GM18508 (cell line): Measurements from ENCODE around the gene RIPK3.
"Not testable (repeated sequence)": the region's sequence is repeated elsewhere in the genome, so short reads cannot be mapped to it uniquely, and the experiment has no call there.

Experiments used
- ATAC-seq: cut with Tn5 transposase; IDR thresholded peaks from one replicate; pipeline ENCODE4 v1.9.1; 2021; ENCODE audit warnings: moderate number of reproducible peaks; ENCODE audit not compliant: insufficient read depth, unreplicated experiment

RIPK3 gene

DNA sequence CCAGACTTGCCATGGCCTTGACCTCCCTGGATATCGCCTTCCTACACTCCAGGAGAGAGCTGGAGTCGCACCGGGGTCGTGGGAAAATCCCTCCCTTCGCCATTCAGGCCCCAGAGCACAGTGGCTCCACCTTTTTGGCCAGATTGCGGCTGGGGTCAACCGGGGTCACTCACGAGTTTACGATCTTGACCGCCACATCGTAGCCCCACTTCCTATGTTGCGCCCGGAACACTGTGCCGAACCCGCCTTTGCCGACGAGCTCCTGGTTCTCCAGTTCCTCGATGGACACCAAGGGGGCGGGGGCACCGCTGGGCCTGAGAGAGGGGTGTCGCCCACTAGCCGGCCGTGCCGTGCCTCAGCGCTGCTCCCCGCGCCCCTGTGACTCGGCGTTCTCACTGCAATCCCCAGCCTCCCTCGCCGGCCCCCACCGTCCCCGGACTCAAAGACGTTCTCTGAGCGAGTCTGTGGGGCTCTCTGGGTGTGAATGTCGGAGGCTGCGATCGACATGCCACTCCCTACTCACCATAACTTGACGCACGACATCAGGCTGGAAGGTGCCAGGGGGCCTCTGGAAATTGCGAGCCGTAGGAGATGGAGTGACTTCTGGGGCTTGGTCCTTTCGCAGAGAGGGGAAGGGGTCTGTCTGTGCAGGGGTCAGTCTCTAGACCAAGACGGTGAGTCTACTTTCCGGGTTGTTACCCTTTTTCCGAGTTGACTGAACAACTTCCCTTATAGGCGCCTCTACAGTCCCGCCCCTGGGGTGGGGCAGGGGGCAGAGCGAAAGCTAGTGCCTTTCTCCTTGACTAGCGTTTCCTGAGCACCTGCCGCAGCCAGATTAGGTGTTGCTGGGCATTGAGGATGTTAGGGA lies at the start of gene RIPK3:
Gene RIPK3 (minus strand): TSS at position 708 of the 868 bp plus-strand sequence. CDS start 165 bp downstream, at position 543.
- ATAC-seq, result no peak

DNA sequence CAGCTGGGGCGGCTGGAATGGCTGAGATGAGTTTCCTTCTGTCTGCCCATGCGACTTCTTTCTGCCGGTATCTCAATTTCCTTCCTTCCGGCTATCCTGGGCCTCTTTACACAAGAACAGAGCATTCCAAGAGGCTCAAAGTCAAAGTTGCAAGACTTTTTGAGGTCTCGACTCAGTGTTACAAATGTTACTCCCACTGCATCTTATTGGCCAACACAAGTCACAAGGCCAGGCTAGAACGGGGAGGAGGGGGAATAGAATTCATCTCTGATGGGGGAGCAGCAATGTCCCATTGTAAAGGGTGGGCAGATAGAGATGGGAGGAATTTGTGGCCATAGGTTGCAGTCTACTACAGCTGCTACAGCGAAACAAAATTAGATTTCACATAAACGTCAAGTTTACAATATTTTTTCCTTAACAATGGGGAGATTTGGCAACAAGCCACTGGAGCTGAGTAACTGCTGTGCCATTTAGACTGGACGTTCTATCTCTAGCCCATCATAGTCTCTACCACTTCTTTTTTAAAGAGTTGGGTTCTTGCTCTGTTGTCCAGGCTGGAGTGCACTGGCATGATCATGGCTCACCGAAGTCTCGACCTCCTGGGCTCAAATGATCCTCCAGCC lies 49.5 kb upstream of the RIPK3 start:
- no peak for ATAC-seq

DNA sequence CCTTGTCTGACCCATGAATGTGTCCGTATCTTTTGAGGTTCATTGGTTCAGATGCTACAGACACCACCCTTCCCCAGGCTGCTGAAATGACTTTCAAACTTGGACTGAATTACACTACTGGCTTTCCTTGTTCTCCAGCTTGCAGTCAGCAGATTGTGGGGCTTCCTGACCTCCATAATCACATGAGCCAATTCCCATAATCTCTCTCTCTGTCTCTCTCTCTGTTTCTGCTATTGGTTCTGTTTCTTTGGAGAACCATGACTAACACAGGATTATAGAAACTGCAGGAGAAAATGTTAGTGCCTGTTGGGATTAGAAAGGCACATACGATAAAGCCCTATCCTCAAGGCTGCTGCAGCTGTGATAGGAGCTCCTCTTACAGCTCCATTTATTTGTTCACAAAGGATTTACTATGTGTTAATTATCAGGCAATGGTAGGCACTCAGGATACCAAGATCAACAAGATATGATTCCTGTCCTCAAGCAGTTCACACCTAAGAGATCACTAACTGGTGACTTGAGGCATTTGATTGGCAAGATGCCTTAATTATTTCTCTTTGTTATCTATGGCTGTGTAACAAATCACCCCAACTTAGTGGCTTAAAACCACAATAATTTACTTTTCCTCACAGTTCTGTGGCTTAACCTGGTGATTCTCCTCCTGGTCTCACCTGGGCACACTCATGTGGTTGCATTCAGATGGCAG lies 48.8 kb upstream of the RIPK3 start:
- ATAC-seq, result no peak

DNA sequence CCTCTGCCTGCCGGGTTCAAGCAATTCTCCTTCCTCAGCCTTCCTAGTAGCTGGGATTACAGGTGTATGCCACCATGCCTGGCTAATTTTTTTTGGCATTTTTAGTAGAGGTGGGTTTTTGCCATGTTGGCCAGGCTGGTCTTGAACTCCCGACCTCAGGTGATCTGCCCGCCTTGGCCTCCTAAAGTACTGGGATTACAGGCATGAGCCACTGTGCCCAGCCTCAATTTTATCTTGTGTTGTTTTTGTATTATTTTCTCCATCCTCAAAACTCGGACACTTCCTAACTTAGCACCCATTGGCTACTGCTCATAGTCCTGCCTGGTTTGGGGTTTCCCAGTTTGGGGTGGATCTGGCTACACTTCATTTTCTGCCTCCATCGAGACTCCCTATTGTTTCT lies 47.8 kb upstream of the RIPK3 start:
- not testable (repeated sequence) for ATAC-seq

DNA sequence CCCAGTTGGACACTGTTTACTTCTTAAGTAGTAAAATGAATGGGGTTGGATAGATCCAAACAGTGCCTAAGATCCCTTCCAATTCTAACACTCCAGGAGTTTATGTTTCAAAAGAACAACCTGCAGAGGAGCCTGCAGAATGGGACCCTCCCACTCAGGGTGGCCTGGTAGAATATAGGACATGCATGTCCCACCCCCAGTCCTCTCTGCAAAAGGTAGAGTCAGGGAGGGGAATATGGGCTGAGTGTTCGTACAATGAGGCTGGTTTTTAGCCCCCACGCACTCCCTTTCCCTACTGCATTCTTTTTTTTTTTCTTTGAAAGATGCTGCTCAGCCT lies 47.2 kb upstream of the RIPK3 start:
- ATAC-seq, result no peak

DNA sequence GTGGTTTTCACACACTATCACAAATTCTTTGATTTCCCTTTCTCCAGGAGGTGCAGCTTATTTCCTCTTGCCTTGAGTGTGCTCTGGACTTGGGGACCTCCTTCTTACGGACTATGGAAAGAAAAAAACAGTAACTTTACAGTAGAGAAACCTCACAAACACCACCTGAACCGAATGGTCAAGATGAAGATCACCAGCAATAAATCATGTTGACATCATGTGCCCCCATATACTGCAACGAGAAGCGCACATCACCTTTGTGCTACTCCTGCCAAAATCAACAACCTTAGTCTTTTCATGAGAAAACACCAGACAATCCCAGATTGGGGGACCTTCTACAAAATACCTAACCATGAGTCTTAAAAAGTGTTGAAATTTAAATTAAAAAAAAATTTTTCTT lies 45.7 kb upstream of the RIPK3 start:
- no peak for ATAC-seq

DNA sequence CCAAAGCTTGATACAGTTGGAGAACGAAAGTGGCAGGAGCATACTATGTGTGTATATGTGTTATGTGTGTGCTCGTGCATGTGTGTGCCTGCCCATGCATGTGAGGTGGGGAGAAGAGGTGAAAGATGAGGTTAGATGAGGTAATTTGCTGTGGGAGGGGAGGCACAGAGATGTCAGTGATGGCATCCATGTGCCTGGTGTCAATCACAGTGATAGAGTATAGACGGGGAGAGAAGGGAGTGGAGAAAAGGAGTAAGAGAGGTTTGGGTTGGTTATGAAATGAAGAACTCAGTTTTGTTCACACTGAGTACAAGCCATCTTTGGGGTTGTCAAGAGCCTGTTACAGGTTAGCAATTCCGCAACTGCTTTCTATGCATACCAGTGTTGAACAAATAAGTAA lies 44.4 kb upstream of the RIPK3 start:
- no peak for ATAC-seq

DNA sequence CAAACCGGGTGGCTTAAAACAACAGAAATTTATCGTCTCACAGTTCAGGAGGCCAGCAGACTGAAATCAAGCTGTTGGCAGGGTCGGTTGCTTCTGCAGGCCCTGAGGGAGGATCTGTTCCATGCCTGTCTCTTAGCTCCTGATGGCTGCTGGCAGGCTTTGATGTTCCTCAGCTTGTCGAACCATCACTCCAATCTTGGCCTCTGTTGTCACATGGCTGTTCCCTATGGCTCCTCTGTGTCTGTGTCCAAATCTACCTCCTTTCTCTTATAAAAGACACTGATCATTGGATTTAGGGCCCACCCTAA lies 42.2 kb upstream of the RIPK3 start:
- no peak for ATAC-seq

DNA sequence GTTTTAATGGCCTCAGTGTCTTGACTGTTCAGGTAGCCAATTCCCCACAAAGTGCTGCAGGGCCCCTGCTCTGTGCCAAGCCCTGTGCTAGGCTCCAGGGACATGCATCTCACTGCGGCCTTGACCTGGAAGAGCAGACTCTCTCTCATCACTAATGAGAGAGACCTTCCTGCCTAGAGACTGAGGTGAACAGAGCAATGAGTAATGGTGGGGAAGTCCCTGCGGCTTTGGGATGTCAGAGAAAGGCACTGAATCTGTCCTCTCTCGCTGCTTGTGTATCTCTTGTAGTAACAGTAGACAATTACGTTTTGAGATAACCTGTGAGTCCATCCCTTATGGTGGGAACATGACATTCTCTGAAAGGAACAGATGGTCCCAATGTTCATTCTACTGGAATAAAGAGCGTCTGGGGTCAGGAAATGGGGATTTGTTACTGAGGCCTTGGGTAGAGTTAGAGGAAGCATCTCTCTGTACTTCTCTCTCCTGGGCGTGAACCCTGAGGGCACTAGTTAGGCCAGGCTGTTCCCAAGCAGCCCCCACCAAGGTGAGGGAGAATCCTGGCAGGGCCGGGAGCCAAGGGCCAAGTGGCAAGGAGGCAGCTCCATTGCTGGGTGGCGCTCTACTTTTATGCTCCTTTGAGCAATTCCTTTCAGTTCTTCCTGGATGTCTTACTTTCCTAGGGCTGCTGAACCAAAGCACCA lies 41.7 kb upstream of the RIPK3 start:
- ATAC-seq, result no peak

DNA sequence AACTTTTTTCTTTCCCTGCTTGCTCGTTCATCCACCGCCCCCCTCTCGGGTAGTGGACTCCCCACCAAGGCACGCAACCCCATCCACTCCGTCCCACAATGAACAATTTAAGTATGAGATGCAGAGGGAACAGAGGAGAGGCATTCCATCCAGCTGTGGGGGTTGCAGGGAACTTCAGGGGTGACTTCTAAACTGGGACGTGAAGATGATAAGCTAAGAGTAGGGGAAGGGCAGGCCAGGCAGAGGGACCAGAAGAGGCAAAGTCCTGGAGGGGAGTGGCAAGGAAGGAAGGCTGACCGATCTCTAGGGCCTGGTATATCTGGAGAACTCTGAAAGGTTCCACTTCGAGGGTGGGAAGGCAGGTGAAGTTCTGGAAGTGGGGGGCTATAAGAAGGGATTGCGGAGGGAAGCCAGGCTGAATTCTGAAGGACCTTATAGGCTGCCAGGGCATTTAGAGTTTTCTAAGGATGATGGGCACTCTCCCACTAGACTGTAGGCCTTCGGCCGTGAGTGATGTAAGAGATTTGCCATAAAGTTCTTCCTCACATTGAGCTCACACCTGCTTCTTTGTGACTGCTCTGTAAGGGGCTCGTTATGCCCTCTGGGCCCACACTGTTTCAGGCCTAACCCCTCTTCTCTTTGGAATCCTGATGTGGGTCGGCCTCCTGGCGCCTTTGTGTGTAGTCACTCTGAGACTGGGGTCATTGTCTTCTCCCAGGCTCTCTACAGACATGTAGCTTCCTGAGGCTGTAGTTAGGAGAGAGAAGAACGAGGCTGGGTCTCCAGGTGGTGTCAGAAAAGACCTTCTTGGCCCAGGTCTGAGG lies 40.3 kb upstream of the RIPK3 start:
- ATAC-seq, result no peak

DNA sequence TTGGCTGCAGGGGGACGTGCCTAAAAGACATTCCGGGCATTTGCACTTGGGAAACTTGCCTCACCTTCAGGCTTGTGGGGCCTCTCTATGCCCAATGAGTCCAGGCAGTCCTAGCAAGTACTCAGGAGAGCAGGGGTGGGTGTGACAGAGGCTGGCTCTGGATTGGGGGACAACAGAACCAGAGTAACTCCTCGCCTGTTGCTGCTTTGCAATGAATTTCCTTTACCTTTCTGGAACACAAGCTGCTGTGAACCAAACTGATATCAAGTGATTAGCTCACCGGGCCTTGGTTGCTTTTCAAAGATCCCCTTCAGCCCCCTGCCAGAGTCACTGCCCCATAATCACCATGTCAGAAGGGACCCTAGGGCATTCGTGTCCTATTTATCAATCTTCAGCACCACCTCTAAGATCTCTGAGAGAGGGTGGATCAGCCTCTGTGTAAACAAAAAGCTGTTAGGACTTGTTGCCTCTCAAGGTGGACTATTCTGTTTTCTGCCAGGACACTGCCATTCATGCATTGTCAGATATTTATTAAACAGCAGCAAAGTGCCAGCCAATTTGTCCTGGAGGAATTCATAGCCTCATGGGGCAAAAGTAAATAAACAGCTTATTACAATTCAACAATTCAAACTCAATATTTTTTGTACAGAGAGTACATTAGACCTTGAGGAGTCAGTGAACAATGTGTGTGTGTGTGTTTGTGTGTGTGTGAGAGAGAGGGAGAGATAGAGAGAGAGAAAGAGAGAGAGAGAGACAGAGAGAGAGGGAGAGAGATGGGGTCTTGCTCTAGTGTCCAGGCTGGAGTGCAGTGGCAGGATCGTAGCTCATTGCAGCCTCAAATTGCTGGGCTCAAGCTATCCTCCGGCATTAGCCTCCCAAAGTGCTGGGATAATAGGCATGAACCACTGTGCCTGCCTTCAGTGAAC lies 39.5 kb upstream of the RIPK3 start:
- no peak for ATAC-seq

DNA sequence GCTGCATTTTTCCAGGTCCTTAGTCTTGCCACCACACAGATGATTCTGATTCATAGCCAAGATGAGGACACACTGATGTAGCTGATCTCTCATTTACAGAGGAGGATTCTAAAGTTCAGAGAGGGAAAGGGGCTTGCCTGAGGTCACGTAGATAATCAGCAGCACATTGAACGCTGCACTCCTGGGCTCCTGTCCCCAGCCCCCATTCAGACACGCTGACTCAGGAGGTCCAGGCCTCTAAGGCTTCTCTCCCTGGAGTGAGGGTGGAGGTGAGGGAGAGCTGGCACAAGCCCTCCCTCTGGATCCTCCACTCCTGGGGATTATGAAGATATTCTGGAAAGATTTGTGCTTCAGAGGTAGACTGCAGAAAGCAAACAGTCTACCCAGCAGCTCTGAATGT lies 38.5 kb upstream of the RIPK3 start:
- no peak for ATAC-seq

DNA sequence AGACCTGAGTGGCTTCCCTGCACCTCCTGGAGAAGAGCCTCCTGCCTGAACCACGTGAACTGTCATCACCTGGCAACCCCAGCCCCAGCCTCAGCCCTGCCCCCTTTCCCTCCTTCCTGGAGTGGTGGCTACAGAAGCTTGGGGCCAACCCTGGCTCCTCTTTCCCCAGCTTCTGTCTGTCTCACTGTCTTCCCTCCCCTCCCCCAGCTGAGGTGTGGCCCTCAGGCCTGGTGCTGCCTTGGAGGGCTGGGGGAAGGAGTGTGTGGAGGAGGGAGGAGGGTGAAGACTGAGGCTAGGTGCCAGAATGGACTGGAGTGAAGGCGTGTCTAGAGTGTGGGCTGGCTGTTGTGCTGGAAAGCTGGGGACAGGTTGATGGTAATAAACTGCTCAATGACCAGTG lies 37.9 kb upstream of the RIPK3 start:
- ATAC-seq, result no peak

DNA sequence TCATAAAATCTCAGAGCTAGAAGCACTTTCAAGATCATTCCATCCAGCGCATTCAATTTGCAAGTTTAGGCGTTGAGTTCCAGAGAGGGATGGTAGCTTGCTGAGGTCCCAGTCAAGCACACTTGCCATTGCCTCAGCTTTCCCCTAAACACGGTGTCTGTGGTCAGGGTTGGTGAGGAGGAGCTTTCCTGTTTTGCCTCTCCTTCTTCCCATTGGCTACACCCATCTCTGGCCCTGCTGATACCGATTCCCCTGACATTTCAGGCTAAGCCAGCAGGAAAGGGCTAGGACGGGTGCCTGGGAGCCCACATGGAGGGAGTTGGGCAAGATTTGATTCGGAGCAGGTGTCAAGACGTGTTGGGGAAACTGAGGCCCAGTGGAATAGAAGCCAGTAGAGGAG lies 37.3 kb upstream of the RIPK3 start:
- ATAC-seq, result no peak

DNA sequence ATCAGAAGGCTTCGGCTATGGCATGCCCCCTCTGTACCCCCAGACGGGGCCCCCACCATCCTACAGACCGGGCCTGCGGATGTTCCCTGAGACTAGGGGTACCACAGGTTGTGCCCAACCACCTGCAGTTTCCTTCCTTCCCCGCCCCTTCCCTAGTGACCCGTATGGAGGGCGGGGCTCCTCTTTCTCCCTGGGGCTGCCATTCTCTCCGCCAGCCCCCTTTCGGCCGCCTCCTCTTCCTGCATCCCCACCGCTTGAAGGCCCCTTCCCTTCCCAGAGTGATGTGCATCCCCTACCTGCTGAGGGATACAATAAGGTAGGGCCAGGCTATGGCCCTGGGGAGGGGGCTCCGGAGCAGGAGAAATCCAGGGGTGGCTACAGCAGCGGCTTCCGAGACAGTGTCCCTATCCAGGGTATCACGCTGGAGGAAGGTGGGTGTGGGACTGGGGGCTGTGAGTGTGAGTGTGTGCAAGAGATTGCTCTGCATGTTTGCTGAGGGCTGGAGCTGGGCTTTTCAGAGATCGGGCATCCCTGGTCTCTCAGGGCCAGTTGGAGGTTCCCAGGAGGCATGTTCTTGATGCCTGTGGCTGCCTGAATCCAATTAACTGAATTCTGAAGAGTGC lies 36.8 kb upstream of the RIPK3 start:
- ATAC-seq, result no peak

DNA sequence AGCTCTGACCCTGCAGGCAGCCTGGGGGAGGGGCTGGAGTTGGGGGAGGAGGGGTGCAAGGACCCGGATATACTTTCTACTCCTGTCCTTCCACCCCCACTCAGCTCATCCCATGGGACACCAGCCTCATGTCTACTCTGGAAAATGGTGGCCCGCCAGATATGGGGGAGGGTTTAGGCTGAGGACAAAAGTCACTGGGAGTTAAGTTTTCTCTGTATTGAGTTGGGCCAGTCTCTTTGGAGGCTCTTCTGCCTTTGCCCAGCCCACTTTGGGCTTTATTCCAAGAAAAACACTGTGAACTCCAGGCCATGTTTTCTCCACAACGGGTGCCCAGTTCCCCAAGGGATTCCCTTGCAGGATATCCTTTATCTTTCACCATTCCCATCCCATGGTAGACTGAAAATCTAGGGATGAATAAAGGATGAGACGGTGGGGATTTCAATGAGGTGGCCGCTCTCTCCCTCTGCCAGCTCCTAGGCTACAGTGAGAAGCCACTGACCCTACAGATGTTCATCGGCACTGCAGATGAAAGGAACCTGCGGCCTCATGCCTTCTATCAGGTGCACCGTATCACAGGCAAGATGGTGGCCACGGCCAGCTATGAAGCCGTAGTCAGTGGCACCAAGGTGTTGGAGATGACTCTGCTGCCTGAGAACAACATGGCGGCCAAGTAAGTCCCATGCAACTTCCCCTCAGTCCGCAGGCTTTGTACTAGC lies 33.1 kb upstream of the RIPK3 start:
- no peak for ATAC-seq

DNA sequence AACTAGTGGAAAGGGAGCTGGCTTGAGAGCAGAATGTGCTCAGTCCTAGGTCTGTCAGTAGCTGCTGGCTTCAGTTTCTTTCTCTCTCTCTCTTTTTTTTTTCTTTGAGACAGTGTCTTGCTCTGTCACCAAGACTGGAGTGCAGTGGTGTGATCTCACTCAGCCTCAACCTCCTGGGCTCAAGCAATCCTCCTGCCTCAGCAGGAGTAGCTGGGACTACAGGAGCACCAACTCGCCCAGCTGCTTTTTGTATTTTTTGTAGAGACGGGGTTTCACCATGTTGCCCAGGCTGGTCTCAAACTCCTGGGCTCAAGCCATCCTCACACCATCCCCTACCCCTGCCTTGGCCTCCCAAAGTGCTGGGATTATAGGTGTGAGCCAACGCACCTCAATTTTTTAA lies 31.8 kb upstream of the RIPK3 start:
- ATAC-seq, result not testable (repeated sequence)

DNA sequence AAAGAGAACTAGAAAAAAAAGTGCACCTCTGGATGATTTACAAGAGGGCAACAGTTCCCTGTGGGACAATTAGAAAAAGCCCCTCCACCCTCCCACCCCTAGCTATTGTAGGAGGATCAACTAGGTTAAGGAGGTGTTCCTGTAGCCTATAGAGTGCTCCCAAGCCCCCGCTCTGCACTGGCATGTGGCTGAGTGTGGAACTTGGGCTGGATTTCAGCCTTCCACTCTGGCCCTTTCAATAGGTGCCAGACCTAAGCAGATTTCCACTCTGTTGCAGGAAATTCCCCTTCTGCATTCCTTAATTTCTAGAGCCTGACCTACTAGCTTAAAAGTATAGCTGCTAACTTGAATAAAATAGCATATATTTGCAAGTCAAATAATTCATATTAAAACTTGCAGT lies 31.0 kb upstream of the RIPK3 start:
- no peak for ATAC-seq
